ENCODE data around the gene INO80.
"Not testable (repeated sequence)": the region's sequence is repeated elsewhere in the genome, so short reads cannot be mapped to it uniquely, and the experiment has no call there.

DNA sequence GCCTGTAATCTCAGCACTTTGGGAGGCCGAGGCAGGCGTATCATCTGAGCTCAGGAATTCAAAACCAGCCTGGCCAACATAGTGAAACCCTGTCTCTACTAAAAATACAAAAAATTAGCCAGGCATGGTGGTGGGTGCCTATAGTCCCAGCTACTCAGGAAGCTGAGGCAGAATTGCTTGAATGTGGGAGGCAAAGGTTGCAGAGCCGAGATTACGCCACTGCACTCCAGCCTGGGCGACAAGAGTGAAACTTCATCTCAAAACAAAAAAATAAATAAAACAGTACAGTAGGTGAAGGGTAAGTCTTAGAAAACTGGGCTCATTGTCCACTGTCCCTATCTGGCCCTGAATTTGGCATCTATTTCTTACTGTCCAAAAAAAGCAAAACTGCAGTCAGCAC is 37.2 kb downstream of the INO80 start:
- TF ChIP-seq, protein P1, sequence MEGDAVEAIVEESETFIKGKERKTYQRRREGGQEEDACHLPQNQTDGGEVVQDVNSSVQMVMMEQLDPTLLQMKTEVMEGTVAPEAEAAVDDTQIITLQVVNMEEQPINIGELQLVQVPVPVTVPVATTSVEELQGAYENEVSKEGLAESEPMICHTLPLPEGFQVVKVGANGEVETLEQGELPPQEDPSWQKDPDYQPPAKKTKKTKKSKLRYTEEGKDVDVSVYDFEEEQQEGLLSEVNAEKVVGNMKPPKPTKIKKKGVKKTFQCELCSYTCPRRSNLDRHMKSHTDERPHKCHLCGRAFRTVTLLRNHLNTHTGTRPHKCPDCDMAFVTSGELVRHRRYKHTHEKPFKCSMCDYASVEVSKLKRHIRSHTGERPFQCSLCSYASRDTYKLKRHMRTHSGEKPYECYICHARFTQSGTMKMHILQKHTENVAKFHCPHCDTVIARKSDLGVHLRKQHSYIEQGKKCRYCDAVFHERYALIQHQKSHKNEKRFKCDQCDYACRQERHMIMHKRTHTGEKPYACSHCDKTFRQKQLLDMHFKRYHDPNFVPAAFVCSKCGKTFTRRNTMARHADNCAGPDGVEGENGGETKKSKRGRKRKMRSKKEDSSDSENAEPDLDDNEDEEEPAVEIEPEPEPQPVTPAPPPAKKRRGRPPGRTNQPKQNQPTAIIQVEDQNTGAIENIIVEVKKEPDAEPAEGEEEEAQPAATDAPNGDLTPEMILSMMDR (IDR thresholded peaks at IDR 0.05), result not testable (repeated sequence)
- not testable (repeated sequence) for TF ChIP-seq POLR2A, POLR2AphosphoS5 (IDR thresholded peaks at IDR 0.05)

Measured in sigmoid colon (tissue), 4 donors.